ENCODE data around the gene CDHR2.

DNA sequence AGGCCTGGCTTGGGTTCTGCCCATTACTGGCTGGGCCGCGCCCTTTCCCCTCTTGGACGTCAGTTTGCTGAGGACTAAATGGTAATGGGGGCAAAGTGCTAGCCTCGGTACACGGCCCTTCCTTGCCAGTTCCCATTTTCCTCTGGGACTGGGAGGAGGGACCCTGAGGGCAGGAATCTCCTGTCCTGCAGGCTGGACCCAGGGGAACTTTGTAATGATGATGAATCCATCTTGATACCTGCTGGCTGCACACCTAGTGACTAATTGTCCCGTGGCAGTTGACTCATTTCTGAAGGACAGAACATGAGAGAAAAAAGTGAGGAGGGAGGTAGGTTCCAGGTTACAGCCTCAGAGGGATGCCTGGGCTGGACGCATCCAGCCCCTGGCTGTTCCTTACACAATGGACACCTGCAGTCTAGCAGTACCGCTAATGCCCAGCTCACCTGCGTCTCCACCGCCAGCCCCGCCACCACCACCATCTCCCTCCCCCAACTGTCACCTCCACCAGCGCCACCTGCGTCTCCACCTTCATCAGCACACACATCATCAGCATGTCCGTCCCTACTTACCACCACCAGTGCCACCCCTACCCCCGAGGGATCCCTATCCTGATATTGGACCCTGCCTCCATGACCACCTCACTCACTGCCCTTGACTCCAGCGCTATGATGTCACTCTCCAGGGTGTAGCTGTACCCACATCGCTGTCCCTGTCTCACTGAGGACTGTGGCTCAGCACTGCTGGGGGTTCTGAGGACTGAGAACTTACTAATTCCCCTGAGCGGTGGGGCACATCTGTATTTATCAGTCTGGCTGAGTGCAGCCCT is 4.3 kb downstream of the CDHR2 start:
- no peak for TF ChIP-seq POLR2A (IDR thresholded peaks at IDR 0.05)
- TF ChIP-seq, protein P1, sequence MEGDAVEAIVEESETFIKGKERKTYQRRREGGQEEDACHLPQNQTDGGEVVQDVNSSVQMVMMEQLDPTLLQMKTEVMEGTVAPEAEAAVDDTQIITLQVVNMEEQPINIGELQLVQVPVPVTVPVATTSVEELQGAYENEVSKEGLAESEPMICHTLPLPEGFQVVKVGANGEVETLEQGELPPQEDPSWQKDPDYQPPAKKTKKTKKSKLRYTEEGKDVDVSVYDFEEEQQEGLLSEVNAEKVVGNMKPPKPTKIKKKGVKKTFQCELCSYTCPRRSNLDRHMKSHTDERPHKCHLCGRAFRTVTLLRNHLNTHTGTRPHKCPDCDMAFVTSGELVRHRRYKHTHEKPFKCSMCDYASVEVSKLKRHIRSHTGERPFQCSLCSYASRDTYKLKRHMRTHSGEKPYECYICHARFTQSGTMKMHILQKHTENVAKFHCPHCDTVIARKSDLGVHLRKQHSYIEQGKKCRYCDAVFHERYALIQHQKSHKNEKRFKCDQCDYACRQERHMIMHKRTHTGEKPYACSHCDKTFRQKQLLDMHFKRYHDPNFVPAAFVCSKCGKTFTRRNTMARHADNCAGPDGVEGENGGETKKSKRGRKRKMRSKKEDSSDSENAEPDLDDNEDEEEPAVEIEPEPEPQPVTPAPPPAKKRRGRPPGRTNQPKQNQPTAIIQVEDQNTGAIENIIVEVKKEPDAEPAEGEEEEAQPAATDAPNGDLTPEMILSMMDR (IDR thresholded peaks at IDR 0.05 in 4 of 5, conservative IDR thresholded peaks at IDR 0.05 in 1 of 5) = no peak

Measured in gastrocnemius medialis (tissue), 4 donors.